ENCODE data around the gene GPR78. TPM values are rescaled to one million over a fixed set of nuclear protein-coding genes. Genes with fewer than 3 reads are reported as not detected.
A peak's percentile ranks its signal among the peaks of the same experiment; 100 is the strongest.

Gene GPR78
- 1 to 10 TPM; 4.7 to 8.9 TPM for polyA plus RNA-seq

GRCh38 chr4:8580321-8581093 lies at the start of gene GPR78:
GPR78 (plus strand) TSS chr4:8580392; CDS start chr4:8580983, 591 bp downstream.
- 8 to 9% methylated on average over 59 to 63 of the region's 63 CpGs for WGBS, 2 donors
- H3K4me3 ChIP-seq (ENCODE audit: low read depth in 1 of 2, low read length in 2 of 2), result peak within 1 kb of the TSS in 1 of 2 donors; percentile 7

GRCh38 chr4:8532245-8532781 lies 47.9 kb upstream of the GPR78 start:
- H3K36me3 ChIP-seq (ENCODE audit: control insufficient read depth in 2 of 2, insufficient read depth in 2 of 2, low read length in 1 of 2), result no peaks in the 10 kb centered on the region
- H3K4me3 ChIP-seq (ENCODE audit: low read depth in 1 of 2, low read length in 2 of 2), result no peak overlapping the region
- H3K4me1 ChIP-seq (ENCODE audit: control insufficient read depth in 2 of 2, insufficient read depth in 2 of 2, low read length in 1 of 2), result peaks cover 0 to 15% of the 10 kb centered on the region in 2 donors
- no peaks in the 10 kb centered on the region for H3K27me3 ChIP-seq (ENCODE audit: control insufficient read depth in 1 of 2, insufficient read depth in 2 of 2, low read length in 2 of 2)
- H3K9me3 ChIP-seq (ENCODE audit: control insufficient read depth in 2 of 2, insufficient read depth in 1 of 2, low read depth in 1 of 2, low read length in 1 of 2), result no peaks in the 10 kb centered on the region
- peak overlapping the region in 1 of 2 donors; percentile 47 for H3K27ac ChIP-seq (ENCODE audit: low read depth in 2 of 2, low read length in 1 of 2)
- 63 to 69% methylated on average over 5 of the region's 5 CpGs for WGBS, 2 donors

More at GRCh38 chr4:8580321-8581093, at the start of gene GPR78:
- Histone ChIP-seq H3K4me1 (ENCODE audit: control insufficient read depth in 2 of 2, insufficient read depth in 2 of 2, low read length in 1 of 2) (peaks cover 4 to 6% of the 10 kb centered on the region in 2 donors), H3K9me3 (ENCODE audit: control insufficient read depth in 2 of 2, insufficient read depth in 1 of 2, low read depth in 1 of 2, low read length in 1 of 2) (peaks cover 0 to 5% of the 10 kb centered on the region in 2 donors), H3K36me3 (ENCODE audit: control insufficient read depth in 2 of 2, insufficient read depth in 2 of 2, low read length in 1 of 2) (peaks cover 0 to 2% of the 10 kb centered on the region in 2 donors), H3K27ac (ENCODE audit: low read depth in 2 of 2, low read length in 1 of 2) (no peak within 1 kb of the TSS), H3K27me3 (ENCODE audit: control insufficient read depth in 1 of 2, insufficient read depth in 2 of 2, low read length in 2 of 2) (no peaks in the 10 kb centered on the region)

GRCh38 chr4:8533274-8533865 lies 46.8 kb upstream of the GPR78 start:
- no peaks in the 10 kb centered on the region for H3K9me3 ChIP-seq (ENCODE audit: control insufficient read depth in 2 of 2, insufficient read depth in 1 of 2, low read depth in 1 of 2, low read length in 1 of 2)
- peak overlapping the region; percentile 83 to 95 for H3K27ac ChIP-seq (ENCODE audit: low read depth in 2 of 2, low read length in 1 of 2)
- H3K4me3 ChIP-seq (ENCODE audit: low read depth in 1 of 2, low read length in 2 of 2), result no peak overlapping the region
- no peaks in the 10 kb centered on the region for H3K27me3 ChIP-seq (ENCODE audit: control insufficient read depth in 1 of 2, insufficient read depth in 2 of 2, low read length in 2 of 2)
- 86 to 95% methylated on average over 2 of the region's 2 CpGs for WGBS, 2 donors
- no peaks in the 10 kb centered on the region for H3K36me3 ChIP-seq (ENCODE audit: control insufficient read depth in 2 of 2, insufficient read depth in 2 of 2, low read length in 1 of 2)
- H3K4me1 ChIP-seq (ENCODE audit: control insufficient read depth in 2 of 2, insufficient read depth in 2 of 2, low read length in 1 of 2), result peaks cover 0 to 15% of the 10 kb centered on the region in 2 donors

GRCh38 chr4:8534129-8534528 lies 46.1 kb upstream of the GPR78 start:
- Histone ChIP-seq H3K27me3 (ENCODE audit: control insufficient read depth in 1 of 2, insufficient read depth in 2 of 2, low read length in 2 of 2) (no peaks in the 10 kb centered on the region), H3K9me3 (ENCODE audit: control insufficient read depth in 2 of 2, insufficient read depth in 1 of 2, low read depth in 1 of 2, low read length in 1 of 2) (no peaks in the 10 kb centered on the region), H3K4me3 (ENCODE audit: low read depth in 1 of 2, low read length in 2 of 2) (no peak overlapping the region), H3K4me1 (ENCODE audit: control insufficient read depth in 2 of 2, insufficient read depth in 2 of 2, low read length in 1 of 2) (peaks cover 0 to 15% of the 10 kb centered on the region in 2 donors), H3K36me3 (ENCODE audit: control insufficient read depth in 2 of 2, insufficient read depth in 2 of 2, low read length in 1 of 2) (no peaks in the 10 kb centered on the region), H3K27ac (ENCODE audit: low read depth in 2 of 2, low read length in 1 of 2) (peak overlapping the region; percentile 83 to 95)
- 14 to 15% methylated on average over 4 of the region's 4 CpGs for WGBS, 2 donors

GRCh38 chr4:8534611-8535010 lies 45.6 kb upstream of the GPR78 start:
- WGBS, 2 donors, result 30 to 35% methylated on average over 2 of the region's 2 CpGs
- H3K27ac ChIP-seq (ENCODE audit: low read depth in 2 of 2, low read length in 1 of 2), result peak overlapping the region; percentile 1 to 95
- no peaks in the 10 kb centered on the region for H3K36me3 ChIP-seq (ENCODE audit: control insufficient read depth in 2 of 2, insufficient read depth in 2 of 2, low read length in 1 of 2)
- no peaks in the 10 kb centered on the region for H3K27me3 ChIP-seq (ENCODE audit: control insufficient read depth in 1 of 2, insufficient read depth in 2 of 2, low read length in 2 of 2)
- peaks cover 0 to 15% of the 10 kb centered on the region in 2 donors for H3K4me1 ChIP-seq (ENCODE audit: control insufficient read depth in 2 of 2, insufficient read depth in 2 of 2, low read length in 1 of 2)
- peaks cover 0 to 1% of the 10 kb centered on the region in 2 donors for H3K9me3 ChIP-seq (ENCODE audit: control insufficient read depth in 2 of 2, insufficient read depth in 1 of 2, low read depth in 1 of 2, low read length in 1 of 2)
- H3K4me3 ChIP-seq (ENCODE audit: low read depth in 1 of 2, low read length in 2 of 2), result no peak overlapping the region

- Histone ChIP-seq H3K36me3 (ENCODE audit: control insufficient read depth in 2 of 2, insufficient read depth in 2 of 2, low read length in 1 of 2) (no peaks in the 10 kb centered on the region), H3K27me3 (ENCODE audit: control insufficient read depth in 1 of 2, insufficient read depth in 2 of 2, low read length in 2 of 2) (no peaks in the 10 kb centered on the region), H3K4me3 (ENCODE audit: low read depth in 1 of 2, low read length in 2 of 2) (no peak overlapping the region), H3K9me3 (ENCODE audit: control insufficient read depth in 2 of 2, insufficient read depth in 1 of 2, low read depth in 1 of 2, low read length in 1 of 2) (peaks cover 0 to 1% of the 10 kb centered on the region in 2 donors), H3K4me1 (ENCODE audit: control insufficient read depth in 2 of 2, insufficient read depth in 2 of 2, low read length in 1 of 2) (peaks cover 0 to 15% of the 10 kb centered on the region in 2 donors), H3K27ac (ENCODE audit: low read depth in 2 of 2, low read length in 1 of 2) (no peak overlapping the region)
- WGBS, 2 donors, result 96% methylated on average over 7 of the region's 7 CpGs
Measured at GRCh38 chr4:8536467-8536866, 43.7 kb upstream of the GPR78 start.

- peak overlapping the region in 1 of 2 donors; percentile 62 for H3K27ac ChIP-seq (ENCODE audit: low read depth in 2 of 2, low read length in 1 of 2)
Measured at GRCh38 chr4:8537041-8537461, 43.1 kb upstream of the GPR78 start.

GRCh38 chr4:8538076-8538702 lies 42.0 kb upstream of the GPR78 start:
- Histone ChIP-seq H3K27ac (ENCODE audit: low read depth in 2 of 2, low read length in 1 of 2) (no peak overlapping the region), H3K27me3 (ENCODE audit: control insufficient read depth in 1 of 2, insufficient read depth in 2 of 2, low read length in 2 of 2) (no peaks in the 10 kb centered on the region), H3K9me3 (ENCODE audit: control insufficient read depth in 2 of 2, insufficient read depth in 1 of 2, low read depth in 1 of 2, low read length in 1 of 2) (peaks cover 0 to 1% of the 10 kb centered on the region in 2 donors), H3K36me3 (ENCODE audit: control insufficient read depth in 2 of 2, insufficient read depth in 2 of 2, low read length in 1 of 2) (no peaks in the 10 kb centered on the region), H3K4me3 (ENCODE audit: low read depth in 1 of 2, low read length in 2 of 2) (no peak overlapping the region), H3K4me1 (ENCODE audit: control insufficient read depth in 2 of 2, insufficient read depth in 2 of 2, low read length in 1 of 2) (peaks cover 0 to 18% of the 10 kb centered on the region in 2 donors)
- 94 to 97% methylated on average over 12 of the region's 12 CpGs for WGBS, 2 donors

More at GRCh38 chr4:8537041-8537461, 43.1 kb upstream of the GPR78 start:
- Histone ChIP-seq H3K4me3 (ENCODE audit: low read depth in 1 of 2, low read length in 2 of 2) (no peak overlapping the region), H3K9me3 (ENCODE audit: control insufficient read depth in 2 of 2, insufficient read depth in 1 of 2, low read depth in 1 of 2, low read length in 1 of 2) (peaks cover 0 to 1% of the 10 kb centered on the region in 2 donors), H3K4me1 (ENCODE audit: control insufficient read depth in 2 of 2, insufficient read depth in 2 of 2, low read length in 1 of 2) (peaks cover 0 to 15% of the 10 kb centered on the region in 2 donors), H3K27me3 (ENCODE audit: control insufficient read depth in 1 of 2, insufficient read depth in 2 of 2, low read length in 2 of 2) (no peaks in the 10 kb centered on the region), H3K36me3 (ENCODE audit: control insufficient read depth in 2 of 2, insufficient read depth in 2 of 2, low read length in 1 of 2) (no peaks in the 10 kb centered on the region)
- 12 to 23% methylated on average over 9 of the region's 9 CpGs for WGBS, 2 donors
